ENCODE measurements around the gene MAPK12.
"Not testable (repeated sequence)": the region's sequence is repeated elsewhere in the genome, so short reads cannot be mapped to it uniquely, and the experiment has no call there.

MAPK12 gene

GRCh38 chr22:50281957-50282356 is 20.5 kb upstream of the MAPK12 start:
- no peak for DNase-seq (ENCODE audit: low read depth)

GRCh38 chr22:50281384-50281760 is 19.9 kb upstream of the MAPK12 start:
- DNase-seq (ENCODE audit: low read depth) = no peak

- no peak for DNase-seq (ENCODE audit: low read depth)
These were observed 19.4 kb upstream of the MAPK12 start for GRCh38 chr22:50280708-50281383.

- DNase-seq (ENCODE audit: low read depth) = no peak
These were observed 18.7 kb upstream of the MAPK12 start for GRCh38 chr22:50280022-50280707.

GRCh38 chr22:50278956-50279619 is 17.6 kb upstream of the MAPK12 start:
- DNase-seq (ENCODE audit: low read depth) = no peak

GRCh38 chr22:50278461-50278860 is 17.0 kb upstream of the MAPK12 start:
- DNase-seq (ENCODE audit: low read depth) = no peak

GRCh38 chr22:50277761-50278160 is 16.3 kb upstream of the MAPK12 start:
- no peak for DNase-seq (ENCODE audit: low read depth)

GRCh38 chr22:50276143-50276542 is 14.7 kb upstream of the MAPK12 start:
- peak; percentile 87 for DNase-seq (ENCODE audit: low read depth)

- DNase-seq (ENCODE audit: low read depth) = no peak
These were observed 13.9 kb upstream of the MAPK12 start for GRCh38 chr22:50275181-50276055.

- no peak for DNase-seq (ENCODE audit: low read depth)
These were observed 13.3 kb upstream of the MAPK12 start for GRCh38 chr22:50274771-50275170.

- peak; percentile 70 for DNase-seq (ENCODE audit: low read depth)
These were observed 12.8 kb upstream of the MAPK12 start for GRCh38 chr22:50274311-50274710.

GRCh38 chr22:50273781-50274180 is 12.3 kb upstream of the MAPK12 start:
- DNase-seq (ENCODE audit: low read depth) = not testable (repeated sequence)

- DNase-seq (ENCODE audit: low read depth) = not testable (repeated sequence)
These were observed 11.9 kb upstream of the MAPK12 start for GRCh38 chr22:50273352-50273751.

- no peak for DNase-seq (ENCODE audit: low read depth)
These were observed 10.7 kb upstream of the MAPK12 start for GRCh38 chr22:50272044-50272802.

GRCh38 chr22:50271519-50271970 is 10.1 kb upstream of the MAPK12 start:
- DNase-seq (ENCODE audit: low read depth) = peak; percentile 34

GRCh38 chr22:50270666-50271394 is 9.3 kb upstream of the MAPK12 start:
- DNase-seq (ENCODE audit: low read depth) = peak; percentile 62

- DNase-seq (ENCODE audit: low read depth) = peak; percentile 38
These were observed 8.6 kb upstream of the MAPK12 start, which contains the start of gene MAPK11 for GRCh38 chr22:50269970-50270665. Gene MAPK11, minus strand, starts transcription at chr22:50270380. Its CDS starts 88 bp downstream, at chr22:50270292.

- DNase-seq (ENCODE audit: low read depth) = no peak
These were observed 8.1 kb upstream of the MAPK12 start for GRCh38 chr22:50269573-50269969.

GRCh38 chr22:50268655-50269113 is 7.2 kb upstream of the MAPK12 start:
- no peak for DNase-seq (ENCODE audit: low read depth)

All from fibroblast of gingiva (primary cell).